Esophagus muscularis mucosa (tissue), 4 donors: ENCODE results near the gene ATF5.

ENCODE experiments used
- EP300 ChIP-seq: sonication (generic); formaldehyde crosslinking; IDR thresholded peaks from one replicate; pipeline ENCODE4 v1.6.1; 2017; ENCODE audit warnings: antibody characterized with exemption
- POLR2A ChIP-seq: fragments of 450-650 bp; IDR thresholded peaks from one replicate; pipeline ENCODE4 v1.6.1; 2017; ENCODE audit warnings: antibody characterized with exemption, moderate library complexity, mild to moderate bottlenecking, low read depth
- POLR2AphosphoS5 ChIP-seq, 2 donors: sonication (generic); formaldehyde crosslinking; IDR thresholded peaks; one replicate each; pipeline ENCODE4 v1.6.1; 2017; ENCODE audit warnings: antibody characterized with exemption in 2 of 2
- TF ChIP-seq, protein P1 (sequence below), 3 experiments: fragments of 200-600 bp in 2 of 3; fragments of 450-650 bp in 1 of 3; sonication (generic) in 2 of 3; IDR thresholded peaks; one replicate each; pipeline ENCODE4 v1.5.1; 2017 to 2019; ENCODE audit warnings: antibody characterized with exemption in 3 of 3, mild to moderate bottlenecking in 2 of 3, moderate library complexity in 1 of 3

DNA sequence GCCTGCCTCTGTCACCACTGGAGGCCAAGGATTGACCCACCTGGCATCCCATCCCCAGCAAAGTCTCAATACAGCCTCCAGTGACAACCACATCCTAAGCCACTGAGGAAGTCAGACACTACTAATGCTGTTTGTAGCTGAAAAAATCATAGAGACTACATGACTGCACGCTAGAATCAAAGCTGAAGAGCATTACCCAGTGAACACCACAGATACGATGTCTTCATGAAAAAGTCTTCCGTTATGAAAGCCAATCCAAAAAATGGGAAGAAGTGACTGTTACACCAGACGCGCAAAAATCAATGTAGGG, 11.4 kb downstream of the ATF5 start:
- TF ChIP-seq, protein P1, sequence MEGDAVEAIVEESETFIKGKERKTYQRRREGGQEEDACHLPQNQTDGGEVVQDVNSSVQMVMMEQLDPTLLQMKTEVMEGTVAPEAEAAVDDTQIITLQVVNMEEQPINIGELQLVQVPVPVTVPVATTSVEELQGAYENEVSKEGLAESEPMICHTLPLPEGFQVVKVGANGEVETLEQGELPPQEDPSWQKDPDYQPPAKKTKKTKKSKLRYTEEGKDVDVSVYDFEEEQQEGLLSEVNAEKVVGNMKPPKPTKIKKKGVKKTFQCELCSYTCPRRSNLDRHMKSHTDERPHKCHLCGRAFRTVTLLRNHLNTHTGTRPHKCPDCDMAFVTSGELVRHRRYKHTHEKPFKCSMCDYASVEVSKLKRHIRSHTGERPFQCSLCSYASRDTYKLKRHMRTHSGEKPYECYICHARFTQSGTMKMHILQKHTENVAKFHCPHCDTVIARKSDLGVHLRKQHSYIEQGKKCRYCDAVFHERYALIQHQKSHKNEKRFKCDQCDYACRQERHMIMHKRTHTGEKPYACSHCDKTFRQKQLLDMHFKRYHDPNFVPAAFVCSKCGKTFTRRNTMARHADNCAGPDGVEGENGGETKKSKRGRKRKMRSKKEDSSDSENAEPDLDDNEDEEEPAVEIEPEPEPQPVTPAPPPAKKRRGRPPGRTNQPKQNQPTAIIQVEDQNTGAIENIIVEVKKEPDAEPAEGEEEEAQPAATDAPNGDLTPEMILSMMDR (IDR thresholded peaks at IDR 0.05), result no peak
- TF ChIP-seq POLR2A (no peak), POLR2AphosphoS5 (IDR thresholded peaks at IDR 0.05) (no peak), EP300 (no peak)
